HPDE6-E6E7 (cell line): ENCODE measurements around the gene GPR146.
"Not testable (repeated sequence)": the region's sequence is repeated elsewhere in the genome, so short reads cannot be mapped to it uniquely, and the experiment has no call there.

Experiments used
- DNase-seq: peaks from one replicate; pipeline ENCODE4 v3.0.0; 2011; ENCODE audit warnings: missing footprints; ENCODE audit errors: extremely low spot score

Gene GPR146

GRCh38 chr7:1058311-1058710, 14.0 kb downstream of the GPR146 start:
- DNase-seq: no peak

GRCh38 chr7:1058821-1059199, 14.5 kb downstream of the GPR146 start:
- DNase-seq: no peak

- no peak for DNase-seq
Measured at GRCh38 chr7:1059200-1060091, 15.1 kb downstream of the GPR146 start.

- DNase-seq: no peak
Measured at GRCh38 chr7:1060315-1061072, 16.1 kb downstream of the GPR146 start.

GRCh38 chr7:1061180-1061579, 16.8 kb downstream of the GPR146 start:
- DNase-seq: no peak

GRCh38 chr7:1062296-1063294, 18.2 kb downstream of the GPR146 start:
- DNase-seq: no peak

GRCh38 chr7:1063361-1063760, 19.0 kb downstream of the GPR146 start:
- DNase-seq: no peak

- DNase-seq: no peak
Measured at GRCh38 chr7:1064581-1064980, 20.2 kb downstream of the GPR146 start.

GRCh38 chr7:1065263-1065584, 20.9 kb downstream of the GPR146 start:
- DNase-seq: no peak

GRCh38 chr7:1065585-1066241, 21.4 kb downstream of the GPR146 start:
- peak; percentile 81 for DNase-seq

GRCh38 chr7:1066242-1066588, 21.9 kb downstream of the GPR146 start:
- no peak for DNase-seq

GRCh38 chr7:1068013-1068412, 23.7 kb downstream of the GPR146 start:
- no peak for DNase-seq

GRCh38 chr7:1068619-1069018, 24.3 kb downstream of the GPR146 start:
- DNase-seq: no peak

GRCh38 chr7:1070544-1071011, 26.2 kb downstream of the GPR146 start:
- DNase-seq: no peak

GRCh38 chr7:1071731-1072254, 27.4 kb downstream of the GPR146 start:
- DNase-seq: no peak

- DNase-seq: no peak
Measured at GRCh38 chr7:1073142-1073977, 29.0 kb downstream of the GPR146 start.

GRCh38 chr7:1074018-1074417, 29.7 kb downstream of the GPR146 start:
- DNase-seq: not testable (repeated sequence)

- DNase-seq: no peak
Measured at GRCh38 chr7:1074593-1075431, 30.5 kb downstream of the GPR146 start.
